ENCODE data around the gene TBX19.

- TF ChIP-seq CTCF (IDR thresholded peaks at IDR 0.05) (no peak), ZFX (IDR thresholded peaks at IDR 0.05; ENCODE audit: borderline replicate concordance) (no peak)
Measured at GRCh38 chr1:168280296-168280927, at the start of gene TBX19.
